WTC11 (cell line): ENCODE measurements around the gene LAMA2. TPM values are rescaled to one million over a fixed set of nuclear protein-coding genes. Genes with fewer than 3 reads are reported as not detected.

Experiments used
- ATAC-seq: fragments of 200-7000 bp; cut with Tn5 transposase; 2 replicates; pipeline ENCODE4 v1.10.0; 2021; ENCODE audit warnings: mild to moderate bottlenecking, moderate library complexity
- CTCF ChIA-PET: fragments of 300-600 bp; sonication (Branson Sonifier 250); formaldehyde crosslinking; loops from one replicate; lab custom pipeline; 2021; ENCODE audit warnings: antibody characterized with exemption; lab: Charles Lee
- POLR2A ChIA-PET: fragments of 350-600 bp; sonication (Branson Sonifier 250); formaldehyde crosslinking; loops from one replicate; lab custom pipeline; 2021; ENCODE audit warnings: antibody characterized with exemption; lab: Charles Lee
- DNase-seq: peaks from one replicate; pipeline ENCODE4 v3.0.0; 2021; ENCODE audit warnings: low spot score
- H3K27ac Mint-ChIP-seq: 2 replicates; pipeline ENCODE4 v1.8.0; 2021; ENCODE audit warnings: mixed read lengths
- H3K27me3 Mint-ChIP-seq: 2 replicates; pipeline ENCODE4 v1.8.0; 2021; ENCODE audit warnings: low read depth, mild to moderate bottlenecking, moderate library complexity, mixed read lengths
- H3K36me3 Mint-ChIP-seq: 2 replicates; pipeline ENCODE4 v1.8.0; 2021; ENCODE audit warnings: mixed read lengths
- H3K4me1 Mint-ChIP-seq: 2 replicates; pipeline ENCODE4 v1.8.0; 2022; ENCODE audit warnings: mixed read lengths
- H3K4me3 Mint-ChIP-seq: 2 replicates; pipeline ENCODE4 v1.8.0; 2021; ENCODE audit warnings: mild to moderate bottlenecking, moderate library complexity, mixed read lengths
- H3K9me3 Mint-ChIP-seq: 2 replicates; pipeline ENCODE4 v1.8.0; 2021; ENCODE audit warnings: mixed read lengths
- AR ChIP-seq: fragments of 250-450 bp; sonication (Bioruptor Pico); IDR thresholded peaks from 2 replicates; pipeline ENCODE4 v1.9.0; 2021; ENCODE audit warnings: mild to moderate bottlenecking
- ATF2 ChIP-seq: sonication (generic); formaldehyde crosslinking; IDR thresholded peaks from 2 replicates; pipeline ENCODE4 v1.8.1; 2022; ENCODE audit warnings: low read depth, missing genetic modification reagents, borderline replicate concordance
- E2F5 ChIP-seq: sonication (generic); formaldehyde crosslinking; IDR thresholded peaks from 2 replicates; pipeline ENCODE4 v1.8.1; 2022; ENCODE audit warnings: mild to moderate bottlenecking, moderate library complexity, missing genetic modification reagents
- ERG ChIP-seq: fragments of 250-450 bp; sonication (Bioruptor Pico); IDR thresholded peaks from 2 replicates; pipeline ENCODE4 v1.8.0; 2021; ENCODE audit warnings: mild to moderate bottlenecking
- NR1H2 ChIP-seq: sonication (generic); formaldehyde crosslinking; IDR thresholded peaks from 2 replicates; pipeline ENCODE4 v1.9.0; 2021; ENCODE audit warnings: mild to moderate bottlenecking, moderate library complexity, missing genetic modification reagents
- NR2C2 ChIP-seq: sonication (generic); formaldehyde crosslinking; IDR thresholded peaks from 2 replicates; pipeline ENCODE4 v1.8.0; 2022; ENCODE audit warnings: mild to moderate bottlenecking, missing genetic modification reagents
- PRDM15 ChIP-seq: sonication (generic); formaldehyde crosslinking; IDR thresholded peaks from 2 replicates; pipeline ENCODE4 v1.8.0; 2022; ENCODE audit warnings: missing genetic modification reagents
- STAT6 ChIP-seq: sonication (generic); formaldehyde crosslinking; conservative IDR thresholded peaks from 2 replicates; pipeline ENCODE4 v1.8.1; 2023; ENCODE audit warnings: mild to moderate bottlenecking, low read depth, missing genetic modification reagents, moderate library complexity
- TP53 ChIP-seq: sonication (generic); formaldehyde crosslinking; IDR thresholded peaks from 2 replicates; pipeline ENCODE4 v1.8.1; 2023; ENCODE audit warnings: mild to moderate bottlenecking, missing genetic modification reagents
- ZBTB43 ChIP-seq: sonication (generic); formaldehyde crosslinking; IDR thresholded peaks from 2 replicates; pipeline ENCODE4 v1.8.1; 2023; ENCODE audit warnings: mild to moderate bottlenecking, missing genetic modification reagents
- ZMAT4 ChIP-seq: fragments of 250-450 bp; sonication (Bioruptor Pico); IDR thresholded peaks from 2 replicates; pipeline ENCODE4 v1.9.0; 2021; ENCODE audit warnings: mild to moderate bottlenecking
- ZNF138 ChIP-seq: sonication (generic); formaldehyde crosslinking; conservative IDR thresholded peaks from 2 replicates; pipeline ENCODE4 v1.8.1; 2022; ENCODE audit warnings: mild to moderate bottlenecking, moderate library complexity, missing genetic modification reagents
- ZNF263 ChIP-seq: sonication (generic); formaldehyde crosslinking; IDR thresholded peaks from 2 replicates; pipeline ENCODE4 v1.8.1; 2022; ENCODE audit warnings: low read depth, mild to moderate bottlenecking, moderate library complexity, missing genetic modification reagents
- ZNF317 ChIP-seq: sonication (generic); formaldehyde crosslinking; IDR thresholded peaks from 2 replicates; pipeline ENCODE4 v1.8.1; 2023; ENCODE audit warnings: low read depth, mild to moderate bottlenecking, moderate library complexity, missing genetic modification reagents, borderline replicate concordance
- ZNF512 ChIP-seq: sonication (generic); formaldehyde crosslinking; IDR thresholded peaks from 2 replicates; pipeline ENCODE4 v1.8.1; 2022; ENCODE audit warnings: missing genetic modification reagents, borderline replicate concordance
- total RNA-seq: library from RNA; stranded (reverse); gene quantifications from 3 replicates; pipeline ENCODE4 v1.2.3, GENCODE V29; 2021

The LAMA2 gene
- total RNA-seq, 1 experiment from 2014 or later: 6.6 TPM

- TF ChIP-seq ZNF512 (CRISPR knock-in tag) (no peak), TP53 (CRISPR knock-in tag) (no peak), STAT6 (no peak), ERG (no peak), PRDM15 (no peak), ZNF138 (no peak)
Observed at GRCh38 chr6:129094147-129094546, 211.2 kb downstream of the LAMA2 start (continued).

- TF ChIP-seq ATF2 (CRISPR knock-in tag) (no peak), ZBTB43 (CRISPR knock-in tag) (no peak), NR2C2 (CRISPR knock-in tag) (no peak)
- Mint-ChIP-seq H3K4me3 (no peak overlapping the region), H3K27ac (no peak overlapping the region), H3K9me3 (no peaks in the 10 kb centered on the region), H3K4me1 (peaks cover 10% of the 10 kb centered on the region), H3K27me3 (no peaks in the 10 kb centered on the region), H3K36me3 (no peaks in the 10 kb centered on the region)
- ATAC-seq (no peak), DNase-seq (no peak)
- ChIA-PET POLR2A (no interaction called here), CTCF (no interaction called here)
Observed at GRCh38 chr6:129096651-129097290, 213.8 kb downstream of the LAMA2 start.

- Mint-ChIP-seq H3K27ac (no peak overlapping the region), H3K27me3 (no peaks in the 10 kb centered on the region), H3K4me1 (peaks cover 10% of the 10 kb centered on the region), H3K4me3 (no peak overlapping the region), H3K36me3 (no peaks in the 10 kb centered on the region), H3K9me3 (no peaks in the 10 kb centered on the region)
- no peak for DNase-seq
- ChIA-PET CTCF (no interaction called here), POLR2A (no interaction called here)
- no peak for ATAC-seq
- TF ChIP-seq ZMAT4 (CRISPR knock-in tag) (no peak), NR1H2 (CRISPR knock-in tag) (no peak), E2F5 (CRISPR knock-in tag) (no peak), AR (no peak), ZNF263 (CRISPR knock-in tag) (no peak), ZNF317 (no peak)
Observed at GRCh38 chr6:129098061-129098553, 215.2 kb downstream of the LAMA2 start.
